Germinal center (tissue), 1 donor: ENCODE data around the gene MEIOSIN.
A peak's percentile ranks its signal among the peaks of the same experiment; 100 is the strongest.
"Not testable (repeated sequence)": the region's sequence is repeated elsewhere in the genome, so short reads cannot be mapped to it uniquely, and the experiment has no call there.

Experiments used
- DNase-seq: peaks from one replicate; pipeline ENCODE4 v3.0.0; 2012; ENCODE audit warnings: mixed read lengths, low spot score

MEIOSIN gene

DNA sequence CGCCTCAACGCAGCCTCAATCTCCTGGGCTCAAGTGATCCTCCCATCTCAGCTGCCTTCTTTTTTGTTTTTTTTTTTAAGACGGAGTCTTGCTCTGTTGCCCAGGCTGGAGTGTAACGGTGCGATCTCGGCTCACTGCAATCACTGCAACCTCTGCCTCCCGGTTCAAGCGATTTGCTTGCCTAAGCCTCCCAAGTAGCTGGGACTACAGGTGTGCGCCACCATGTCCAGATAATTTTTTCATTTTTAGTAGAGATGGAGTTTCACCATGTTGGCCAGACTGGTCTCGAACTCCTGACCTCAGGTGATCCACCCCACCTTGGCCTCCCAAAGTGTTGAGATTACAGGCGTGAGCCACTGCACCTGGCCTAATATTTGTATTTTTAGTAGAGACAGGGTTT, 13.2 kb upstream of the MEIOSIN start:
- not testable (repeated sequence) for DNase-seq

DNA sequence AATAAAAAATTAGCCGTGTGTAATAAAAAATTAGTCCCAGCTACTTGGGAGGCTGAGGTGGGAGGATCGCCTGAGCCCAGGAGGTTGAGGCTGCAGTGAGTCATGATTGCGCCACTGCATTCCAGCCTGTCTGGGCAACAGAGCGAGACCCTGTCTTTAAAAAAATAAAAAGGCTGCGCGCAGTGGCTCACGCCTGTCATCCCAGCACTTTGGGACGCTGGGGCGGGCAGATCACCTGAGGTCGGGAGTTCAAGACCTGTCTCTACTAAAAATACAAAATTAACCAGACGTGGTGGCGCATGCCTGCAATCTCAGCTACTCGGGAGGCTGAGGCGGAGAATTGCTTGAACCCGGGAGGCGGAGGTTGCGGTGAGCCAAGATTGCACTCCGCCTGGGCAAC, 4.6 kb upstream of the MEIOSIN start:
- not testable (repeated sequence) for DNase-seq

DNA sequence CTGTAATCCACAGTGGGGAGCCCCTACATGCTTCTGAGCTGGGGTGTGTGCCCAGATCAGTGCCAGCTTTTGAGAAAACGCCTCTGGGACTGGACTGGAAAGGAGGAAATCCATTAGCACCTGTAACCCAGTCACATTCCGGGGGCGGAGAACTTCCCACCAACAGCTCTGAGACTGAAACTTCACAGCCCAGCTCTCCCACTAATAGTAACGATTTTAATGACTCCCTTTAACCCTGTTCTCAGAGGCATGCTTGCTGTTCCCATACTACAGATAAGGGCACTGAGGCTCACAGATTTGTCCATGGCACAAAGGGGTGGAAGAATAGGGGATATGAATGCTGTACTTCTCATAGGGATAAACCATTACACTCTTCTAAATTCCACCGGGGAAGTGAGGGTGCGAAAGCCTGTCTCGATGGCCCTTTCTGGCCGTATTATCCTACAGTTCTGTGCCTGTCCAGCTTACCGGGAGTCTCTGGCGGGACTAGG, 3.4 kb upstream of the MEIOSIN start:
- DNase-seq, result no peak

DNA sequence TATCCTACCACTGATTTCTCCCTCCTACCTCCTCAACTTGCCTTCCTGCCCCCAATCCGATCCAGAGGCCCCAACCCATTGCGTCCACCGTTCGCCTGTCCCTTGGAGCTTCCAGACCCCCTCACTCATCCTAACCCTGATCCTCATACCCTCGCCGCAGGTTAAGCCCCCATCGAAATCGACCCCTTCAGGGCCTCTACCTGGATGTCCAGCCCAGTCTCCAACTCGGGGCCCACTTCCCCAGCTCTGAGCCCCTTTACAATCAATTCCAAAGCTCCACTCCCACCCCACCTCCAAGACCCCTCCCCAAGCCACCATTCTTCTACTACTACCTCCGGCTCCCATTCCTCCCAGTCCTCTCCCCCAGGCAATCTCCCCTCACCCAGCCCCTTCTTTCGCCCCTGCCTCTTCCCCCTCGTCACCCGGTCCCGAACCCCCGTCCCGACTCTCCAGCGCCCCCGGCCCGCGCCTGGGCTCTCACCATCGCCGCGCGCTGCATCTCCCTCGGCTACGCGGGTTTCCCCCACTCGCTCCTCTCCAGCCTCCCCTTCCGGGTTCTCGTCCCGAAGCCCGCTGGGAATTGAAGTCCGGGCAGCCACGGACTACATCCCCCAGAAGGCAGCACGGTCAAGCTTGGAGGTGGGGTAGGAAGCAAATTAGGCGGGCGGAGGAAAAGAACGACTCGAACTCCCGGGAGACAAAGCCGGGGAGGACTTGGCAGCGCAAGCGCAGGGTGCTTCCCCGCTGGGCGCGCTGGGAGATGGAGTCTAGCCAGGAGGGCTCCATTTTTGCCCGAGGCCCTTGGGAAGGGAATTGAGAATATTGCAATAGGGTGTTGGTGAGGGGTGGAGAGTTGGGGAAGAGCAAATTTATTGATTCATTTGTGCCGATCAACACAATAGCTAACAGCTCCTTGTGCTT, 2.6 kb upstream of the MEIOSIN start, which contains the start of gene FBXO46:
FBXO46 (minus strand) TSS at position 529 of the 921 bp plus-strand sequence. CDS start 17,401 bp downstream, outside the sequence.
- peak; percentile 96 for DNase-seq

DNA sequence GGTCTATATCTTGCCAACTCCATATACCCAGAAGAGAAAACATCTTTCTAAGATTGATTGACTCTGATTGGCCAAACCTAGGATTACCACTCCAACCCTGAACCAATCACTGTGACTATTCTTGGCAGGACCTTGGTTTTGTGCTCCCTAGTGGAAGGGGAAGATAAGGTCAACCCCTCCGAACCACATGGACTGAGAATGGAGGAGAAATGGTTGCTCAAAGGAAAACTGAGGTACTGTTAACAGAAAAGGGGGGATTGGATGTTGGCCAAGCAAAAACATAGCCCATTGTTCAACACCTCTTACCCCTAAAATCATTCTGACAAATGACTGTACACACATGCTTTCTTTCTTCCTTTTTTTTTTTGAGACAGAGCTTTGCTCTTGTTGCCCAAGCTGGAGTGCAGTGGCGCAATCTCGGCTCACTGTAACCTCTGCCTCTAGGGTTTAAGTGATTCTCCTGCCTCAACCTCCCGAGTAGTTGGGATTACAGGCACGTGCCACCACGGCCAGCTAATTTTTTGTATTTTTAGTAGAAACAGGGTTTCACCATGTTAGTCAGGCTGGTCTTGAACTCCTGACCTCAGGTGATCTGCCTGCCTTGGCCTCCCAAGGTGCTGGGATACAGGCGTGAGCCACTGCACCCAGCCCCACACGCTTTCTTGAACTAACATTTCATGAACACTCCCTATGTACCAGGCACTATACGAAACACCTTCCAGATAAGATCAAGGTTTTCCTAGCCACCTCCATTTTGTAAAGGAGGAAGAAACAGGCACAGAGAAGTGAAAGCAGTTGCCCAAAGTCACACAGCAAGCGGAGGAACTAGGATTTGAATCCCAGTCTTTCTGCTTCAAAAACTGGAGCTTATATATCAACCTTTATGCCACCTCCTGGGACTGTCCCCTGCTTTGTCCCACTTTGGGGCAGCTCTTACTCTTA, 6.5 kb downstream of the MEIOSIN start:
- DNase-seq, result no peak

DNA sequence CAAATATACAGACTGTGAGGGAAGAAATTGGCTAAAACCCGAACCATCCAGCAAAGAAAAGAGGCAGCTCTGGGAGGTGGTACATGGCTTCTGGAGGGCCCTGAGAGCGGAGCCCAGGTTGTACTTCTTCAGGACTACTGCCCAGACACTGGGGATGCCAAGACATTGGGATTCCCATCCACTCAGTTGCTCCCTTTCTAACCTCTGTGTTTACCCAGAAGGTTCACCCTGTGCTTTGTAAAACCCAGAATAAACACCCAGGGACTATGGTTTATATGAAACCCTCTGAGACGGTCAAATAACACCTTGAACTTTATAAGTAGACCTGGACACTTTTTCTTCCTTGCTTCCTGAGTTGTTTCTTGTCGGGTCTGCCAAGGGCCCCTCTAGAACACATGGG, 9.7 kb downstream of the MEIOSIN start:
- no peak for DNase-seq

DNA sequence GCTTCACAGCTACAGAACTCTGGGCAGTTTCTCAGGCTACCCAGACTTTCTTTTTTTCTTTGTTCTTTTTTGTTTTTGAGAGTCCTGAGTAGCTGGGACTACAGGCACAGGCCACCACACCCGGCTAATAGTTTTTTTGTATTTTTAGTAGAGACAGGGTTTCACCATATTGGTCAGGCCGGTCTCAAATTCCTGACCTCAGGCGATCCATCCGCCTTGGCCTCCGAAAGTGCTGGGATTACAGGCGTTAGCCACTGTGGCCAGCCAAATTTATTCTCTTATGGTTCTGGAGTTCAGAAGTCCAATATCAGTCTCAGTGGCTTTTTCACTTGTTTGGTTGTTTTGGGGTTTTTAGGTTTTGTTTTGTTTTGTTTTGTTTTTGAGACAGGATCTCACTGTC, 12.4 kb downstream of the MEIOSIN start:
- no peak for DNase-seq

DNA sequence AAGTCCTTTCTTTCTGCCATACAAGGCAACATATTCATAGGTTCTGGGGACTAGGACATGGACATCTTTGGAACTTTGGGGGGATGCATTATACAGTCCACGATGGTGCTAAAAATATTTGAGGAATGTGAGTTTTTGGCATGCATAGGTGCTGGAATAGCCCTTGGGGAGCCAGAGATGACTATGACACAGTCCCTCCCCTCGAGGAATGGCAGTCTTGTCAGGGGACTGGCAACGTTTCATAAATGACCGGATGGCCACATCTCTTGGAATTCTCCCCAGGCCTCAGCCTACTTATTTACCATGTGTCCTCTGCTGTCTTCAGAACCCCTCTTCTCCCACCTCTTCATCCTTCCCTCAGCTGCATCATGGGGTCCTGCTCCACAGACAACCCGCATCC, 13.6 kb downstream of the MEIOSIN start:
- DNase-seq, result no peak

DNA sequence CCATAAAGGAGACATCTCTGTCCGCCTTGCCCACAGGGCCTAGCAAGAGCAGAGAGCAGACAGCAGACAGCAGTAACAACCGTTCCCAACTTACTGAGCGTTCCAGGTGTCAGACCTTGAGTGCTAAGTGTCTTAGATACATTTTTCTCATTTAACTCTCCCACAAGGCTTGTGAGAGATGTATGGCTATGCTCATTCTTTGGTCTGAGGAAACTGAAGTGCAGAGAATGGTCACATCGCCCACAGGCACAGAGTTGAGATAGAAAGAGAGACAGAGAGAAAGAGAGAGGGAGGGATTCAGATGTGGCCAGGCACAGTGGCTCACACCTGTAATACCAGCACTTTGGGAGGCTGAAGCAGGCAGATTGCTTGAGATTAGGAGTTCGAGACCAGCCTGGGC, 14.3 kb downstream of the MEIOSIN start:
- DNase-seq, result no peak

DNA sequence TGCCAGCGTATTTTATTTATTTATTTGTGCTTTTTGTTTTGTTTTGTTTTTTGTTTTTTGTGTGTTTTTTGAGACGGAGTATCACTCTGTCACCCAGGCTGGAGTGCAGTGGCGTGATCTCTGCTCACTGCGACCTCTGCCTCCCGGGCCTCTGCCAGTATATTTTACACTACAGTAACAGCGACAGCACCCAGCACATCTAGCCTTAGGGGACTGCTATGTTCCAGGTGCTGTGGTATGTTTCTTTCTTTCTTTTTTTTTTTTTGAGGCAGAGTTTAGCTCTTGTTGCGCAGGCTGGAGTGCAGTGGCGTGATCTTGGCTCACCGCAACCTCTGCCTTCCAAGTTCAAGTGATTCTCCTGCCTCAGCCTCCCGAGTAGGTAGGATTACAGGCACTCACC, 18.2 kb downstream of the MEIOSIN start:
- not testable (repeated sequence) for DNase-seq

DNA sequence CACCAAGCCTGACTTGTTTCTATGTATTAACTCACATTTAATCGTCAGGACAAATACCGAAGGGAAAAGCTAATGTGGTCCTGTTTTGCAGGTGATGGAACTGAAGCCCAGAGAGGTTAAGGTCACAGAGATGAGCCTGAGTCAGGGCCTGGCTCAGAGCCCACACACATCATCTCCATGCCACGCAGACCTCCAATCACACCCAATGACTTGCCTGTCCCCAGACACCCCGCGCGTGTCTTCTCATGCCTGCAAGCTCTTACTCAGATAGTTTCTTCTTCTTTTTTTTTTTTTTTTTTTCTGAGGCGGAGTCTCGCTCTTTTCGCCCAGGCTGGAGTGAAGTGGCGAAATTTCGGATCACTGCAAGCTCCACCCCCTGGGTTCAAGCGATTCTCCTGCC, 19.4 kb downstream of the MEIOSIN start:
- no peak for DNase-seq

DNA sequence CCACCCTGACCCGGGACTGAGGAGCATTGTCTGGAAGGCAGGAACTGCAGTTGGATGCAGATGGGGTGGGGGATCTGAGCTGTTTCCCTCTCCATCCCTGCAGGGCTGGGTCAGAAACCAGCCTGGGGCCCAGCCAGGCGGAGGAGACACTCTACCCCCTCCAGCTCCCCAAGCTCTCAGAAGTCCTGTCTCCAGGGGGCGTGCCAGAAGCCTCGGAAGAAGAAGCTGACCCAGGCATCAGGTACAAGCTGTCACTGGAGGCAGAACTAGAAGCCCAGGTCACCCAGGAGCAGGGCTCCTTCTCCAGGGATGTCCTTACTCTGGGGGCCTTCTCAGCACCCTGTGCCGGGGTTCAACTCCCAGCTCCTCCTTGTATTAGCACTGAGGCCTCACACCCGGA, 20.3 kb downstream of the MEIOSIN start:
- no peak for DNase-seq

DNA sequence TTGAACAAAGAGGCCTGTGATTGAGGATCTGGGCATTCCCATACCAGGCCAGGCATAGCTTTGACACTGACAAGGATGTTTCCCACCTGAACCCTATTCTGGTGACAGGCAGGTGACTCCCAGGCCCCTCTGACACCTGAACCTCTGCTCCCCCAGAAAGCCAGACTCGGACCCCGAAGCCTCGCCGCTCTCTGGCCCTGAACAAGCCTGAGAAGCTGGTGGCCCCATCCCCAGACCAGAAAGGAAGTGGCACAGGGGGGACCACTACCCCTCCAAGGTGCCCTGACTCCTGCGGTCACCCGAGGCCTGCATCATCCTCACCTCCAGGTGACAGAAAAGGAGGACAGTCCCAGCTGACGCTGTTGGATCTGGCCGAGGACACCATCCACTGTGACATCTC, 21.1 kb downstream of the MEIOSIN start:
- no peak for DNase-seq

DNA sequence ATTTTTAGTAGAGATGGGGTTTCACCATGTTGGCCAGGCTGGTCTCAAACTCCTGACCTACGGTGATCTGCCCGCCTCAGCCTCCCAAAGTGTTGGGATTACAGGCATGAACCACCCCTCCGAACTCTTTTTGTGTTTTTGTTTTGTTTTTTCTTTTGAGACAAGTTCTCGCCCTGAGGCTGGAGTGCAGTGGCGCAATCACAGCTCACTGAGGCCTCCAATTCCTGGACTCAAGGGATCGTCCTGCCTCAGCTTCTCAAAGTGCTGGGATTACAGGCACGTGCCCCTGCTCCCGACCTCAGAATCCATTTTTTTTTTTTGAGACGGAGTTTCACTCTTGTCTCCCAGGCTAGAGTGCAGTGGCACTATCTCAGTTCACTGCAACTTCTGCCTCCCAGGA, 24.5 kb downstream of the MEIOSIN start:
- no peak for DNase-seq

DNA sequence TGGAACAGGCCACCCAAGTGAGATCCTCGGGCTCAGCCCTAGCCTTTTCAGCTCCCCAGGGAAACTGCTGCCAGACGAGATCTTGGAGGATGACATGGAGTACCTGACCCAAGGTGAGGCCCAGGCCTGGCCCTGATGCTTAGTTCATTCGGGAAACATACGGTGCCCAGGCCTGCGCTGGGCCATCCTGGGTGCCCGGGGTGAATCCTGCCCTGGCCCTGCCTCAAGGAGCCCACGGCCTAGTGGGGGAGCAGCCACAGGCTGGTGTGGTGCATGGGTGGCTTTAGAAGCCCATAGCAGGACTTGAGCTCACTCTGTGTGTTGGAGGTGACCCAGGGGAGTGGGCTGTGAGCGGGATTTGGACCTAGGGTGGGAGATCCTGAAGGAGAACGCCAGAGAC, 25.7 kb downstream of the MEIOSIN start:
- no peak for DNase-seq

DNA sequence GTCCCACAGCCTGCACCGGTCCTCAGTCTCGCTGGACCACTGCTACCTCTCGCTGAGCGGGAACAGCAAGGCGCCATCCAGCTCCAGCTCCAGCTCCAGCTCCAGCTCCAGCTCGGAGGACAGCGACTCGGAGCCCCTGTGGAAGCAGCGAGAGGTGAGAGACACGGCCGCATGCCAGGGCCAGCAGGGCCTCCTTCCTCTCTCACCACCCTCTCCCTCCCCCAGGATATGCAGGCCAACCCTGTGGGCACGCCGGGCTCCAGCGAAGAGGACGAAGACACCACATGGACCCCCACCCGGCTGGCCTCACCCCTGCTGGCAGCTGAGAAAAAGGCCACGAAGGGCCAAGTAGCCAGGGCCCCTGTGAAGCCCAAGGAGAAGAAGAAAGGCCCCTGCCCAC, 28.5 kb downstream of the MEIOSIN start:
- DNase-seq, result no peak

DNA sequence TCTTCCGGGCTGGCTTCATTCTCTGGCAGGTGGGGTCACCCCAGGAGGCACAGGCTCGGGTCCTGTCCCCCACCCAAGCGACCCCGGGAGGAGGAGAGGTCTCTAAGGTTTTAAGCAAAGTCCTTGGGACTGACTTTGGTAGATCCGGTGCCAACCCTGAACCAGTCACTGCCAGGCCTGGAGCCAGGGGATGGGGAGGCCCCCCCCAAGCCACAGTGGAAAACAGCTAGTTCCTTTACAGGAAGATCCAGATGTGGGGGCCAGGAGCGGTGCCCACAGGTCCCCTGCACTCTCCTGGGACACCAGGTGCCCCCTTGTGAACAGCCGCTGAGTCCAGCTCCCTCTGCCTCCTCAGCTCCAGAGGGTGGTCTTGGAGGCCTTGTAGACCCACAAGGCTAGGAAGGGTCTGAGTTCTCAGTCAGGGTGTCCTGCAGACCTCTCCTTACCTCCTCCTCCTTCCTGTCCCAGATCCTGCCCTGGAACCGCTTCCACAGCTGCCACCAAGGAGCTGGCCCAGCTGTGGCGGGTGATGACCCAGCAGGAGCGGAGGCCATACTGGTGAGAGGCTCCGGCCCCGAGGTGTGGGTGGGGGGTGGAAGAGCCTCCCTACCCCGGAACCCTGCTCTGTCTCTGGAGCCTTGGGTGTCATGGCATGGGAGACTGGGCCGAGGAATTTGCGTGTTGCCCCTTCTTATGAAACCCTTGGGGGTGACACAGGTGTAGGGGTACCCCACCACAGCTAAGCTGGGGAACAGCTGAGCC, 29.8 kb downstream of the MEIOSIN start:
- DNase-seq, result no peak

DNA sequence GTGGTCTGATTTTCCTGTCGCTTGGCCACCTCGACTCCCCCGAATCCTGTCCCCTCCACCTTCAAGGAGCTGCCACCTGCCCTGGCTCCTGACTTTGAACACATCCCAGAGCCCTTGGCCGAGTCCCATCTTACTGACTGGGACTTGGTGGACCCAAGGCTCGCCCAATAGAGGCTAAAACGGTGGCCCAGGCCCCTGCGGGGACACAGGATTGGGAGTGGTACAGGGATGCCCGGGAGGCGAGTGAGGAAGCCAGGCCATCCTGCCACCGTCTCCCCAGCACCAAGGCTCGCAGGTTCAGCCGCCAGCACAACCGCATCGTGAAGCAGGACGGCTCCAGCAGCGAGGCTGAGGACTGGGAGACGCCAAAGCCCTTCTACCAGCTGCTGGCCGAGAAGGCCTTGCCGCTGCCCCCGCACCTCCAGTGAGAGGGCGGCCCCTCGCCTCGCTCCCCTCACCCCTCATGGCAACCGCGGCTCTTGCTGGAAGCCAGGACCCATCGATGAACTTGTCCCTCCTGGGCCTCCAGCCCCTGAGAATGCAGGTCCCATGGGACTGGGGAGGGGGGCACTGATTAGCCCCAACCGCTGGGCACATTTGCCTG, 30.6 kb downstream of the MEIOSIN start:
- no peak for DNase-seq

DNA sequence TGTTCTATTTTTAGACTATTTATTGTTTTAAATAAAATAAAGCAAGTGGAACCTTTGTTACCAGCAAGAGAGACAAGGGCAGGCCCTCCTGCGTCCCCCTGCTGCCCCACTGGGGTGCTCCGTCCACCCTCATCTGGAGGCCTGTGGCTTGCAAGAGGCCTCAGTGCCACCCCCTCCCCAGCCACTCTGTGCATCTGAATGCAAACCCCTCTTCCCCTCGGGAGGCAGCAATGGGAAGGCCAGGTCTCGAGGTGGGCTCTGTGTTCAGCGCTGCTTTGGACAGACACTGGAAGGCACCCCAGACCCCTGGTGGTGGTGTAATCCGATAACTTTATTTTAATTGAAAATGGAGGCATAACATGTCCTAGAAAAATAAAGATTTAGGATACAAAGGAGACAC, 31.2 kb downstream of the MEIOSIN start:
- no peak for DNase-seq

DNA sequence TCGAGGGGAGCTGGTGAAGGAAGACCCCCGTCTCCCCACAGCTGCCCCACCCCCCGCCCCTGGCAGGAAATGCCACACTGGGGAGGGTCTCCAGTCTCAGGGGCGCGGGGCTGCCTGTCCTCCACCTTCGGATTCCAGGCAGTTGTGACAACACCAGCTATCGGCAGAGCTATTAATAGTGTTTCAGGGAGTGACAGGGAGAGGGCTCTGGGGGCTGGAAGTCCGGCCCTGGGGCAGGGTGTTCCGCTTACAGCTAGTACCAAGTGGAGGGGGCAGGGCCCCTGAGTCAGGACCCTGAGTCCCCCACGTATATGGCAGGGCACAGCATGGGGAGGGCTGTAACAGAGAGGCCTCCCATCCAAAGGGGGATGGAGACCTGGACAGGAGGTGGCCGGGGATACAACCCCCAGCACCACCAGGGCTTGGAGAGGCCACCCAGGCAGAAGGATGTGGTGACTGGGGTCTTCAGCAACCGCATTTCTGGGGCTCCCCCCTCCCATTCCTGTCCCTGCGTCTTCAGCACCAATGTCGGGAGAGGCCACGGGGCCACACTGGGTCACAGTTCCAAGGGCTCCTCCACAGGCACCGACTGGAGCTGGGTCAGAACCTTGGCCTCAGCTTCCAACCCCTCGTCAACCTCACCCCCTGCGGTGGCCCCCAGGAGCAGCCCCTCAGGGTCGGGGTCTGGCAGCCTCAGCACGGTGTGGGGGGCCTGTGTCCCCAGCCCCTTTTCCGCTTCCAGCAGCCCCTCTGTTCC, 31.9 kb downstream of the MEIOSIN start:
- DNase-seq, result no peak
